PC-9 (cell line): ENCODE results near the gene CEP76. TPM values are rescaled to one million over a fixed set of nuclear protein-coding genes. Genes with fewer than 3 reads are reported as not detected.
"Not testable (repeated sequence)": the region's sequence is repeated elsewhere in the genome, so short reads cannot be mapped to it uniquely, and the experiment has no call there.

Experiments used
- BruUV-seq: library from RNA; stranded (reverse); fragments of 400-500 nt; replicated peaks from 2 replicates; lab custom pipeline; 2021; lab: Mats Ljungman, UMichigan
- CTCF ChIA-PET: fragments of 300-600 bp; sonication (Branson Sonifier 250); formaldehyde crosslinking; loops from one replicate; lab custom pipeline; 2022; ENCODE audit warnings: antibody characterized with exemption; lab: Charles Lee
- POLR2A ChIA-PET: fragments of 300-600 bp; sonication (Branson Sonifier 250); formaldehyde crosslinking; loops from one replicate; lab custom pipeline; 2022; ENCODE audit warnings: antibody characterized with exemption; ENCODE audit not compliant: unreplicated experiment; lab: Charles Lee
- DNase-seq, 2 experiments: peaks; one replicate each; pipeline versions ENCODE4 v3.0.0 to v3.0.0-alpha.2; 2015 to 2022; ENCODE audit warnings: mixed read lengths in 1 of 2
- H2AFZ ChIP-seq: fragments of 200-600 bp; sonication (generic); 2 replicates; pipeline ENCODE4 v1.8.1; 2017; ENCODE audit warnings: antibody characterized with exemption
- H3F3A ChIP-seq: fragments of 200-600 bp; sonication (generic); 2 replicates; pipeline ENCODE4 v1.8.1; 2017; ENCODE audit warnings: antibody characterized with exemption, mild to moderate bottlenecking, low read depth; ENCODE audit not compliant: insufficient read depth
- H3K27ac ChIP-seq: fragments of 200-600 bp; sonication (generic); 2 replicates; pipeline ENCODE4 v1.6.1; 2016; ENCODE audit warnings: mixed run types
- H3K27me3 ChIP-seq: fragments of 200-600 bp; sonication (generic); 2 replicates; pipeline ENCODE4 v1.6.1; 2016; ENCODE audit warnings: low read depth, mixed run types; ENCODE audit not compliant: insufficient read depth
- H3K36me3 ChIP-seq: fragments of 200-600 bp; sonication (generic); 2 replicates; pipeline ENCODE4 v1.6.1; 2016; ENCODE audit warnings: low read depth, mixed run types
- H3K4me1 ChIP-seq: fragments of 200-600 bp; sonication (generic); replicated peaks from 2 replicates; pipeline ENCODE4 v1.6.1; 2016; ENCODE audit warnings: mixed run types; ENCODE audit not compliant: insufficient read depth
- H3K4me2 ChIP-seq: fragments of 200-600 bp; sonication (generic); 2 replicates; pipeline ENCODE4 v1.6.1; 2017; ENCODE audit warnings: mixed run types
- H3K4me3 ChIP-seq: fragments of 200-600 bp; sonication (generic); 2 replicates; pipeline ENCODE4 v1.6.1; 2016; ENCODE audit warnings: mixed run types
- H3K79me2 ChIP-seq: fragments of 200-600 bp; sonication (generic); 2 replicates; pipeline ENCODE4 v1.6.1; 2017; ENCODE audit warnings: low read depth, mixed run types
- H3K9me2 ChIP-seq: fragments of 200-600 bp; sonication (generic); 2 replicates; pipeline ENCODE4 v1.8.1; 2017; ENCODE audit warnings: mild to moderate bottlenecking; ENCODE audit not compliant: insufficient read depth
- H3K9me3 ChIP-seq: fragments of 200-600 bp; sonication (generic); 2 replicates; pipeline ENCODE4 v1.8.1; 2016; ENCODE audit warnings: low read depth; ENCODE audit not compliant: insufficient read depth
- H4K20me1 ChIP-seq: fragments of 200-600 bp; sonication (generic); 2 replicates; pipeline ENCODE4 v1.8.1; 2017; ENCODE audit not compliant: insufficient read depth
- EZH2 ChIP-seq: fragments of 200-600 bp; sonication (generic); IDR thresholded peaks from 2 replicates; pipeline ENCODE4 v1.8.0; 2017; ENCODE audit warnings: antibody characterized with exemption, low read depth
- intact Hi-C: fragments of 100-400 bp; cut with micrococcal nuclease; formaldehyde crosslinking; loops from one replicate; pipeline ENCODE4 v1.10.0; 2022; ENCODE audit not compliant: unreplicated experiment
- total RNA-seq: library from RNA; stranded (reverse); gene quantifications from 2 replicates; pipeline ENCODE4 v1.2.3, GENCODE V29; 2021
- TF ChIP-seq, protein P1 (sequence below): fragments of 200-600 bp; sonication (generic); conservative IDR thresholded peaks from 2 replicates; pipeline ENCODE4 v1.6.1; 2017; ENCODE audit warnings: mixed run types, antibody characterized with exemption, mild to moderate bottlenecking, moderate library complexity

The CEP76 gene
- total RNA-seq, 1 experiment from 2014 or later, result 14.5 TPM

DNA sequence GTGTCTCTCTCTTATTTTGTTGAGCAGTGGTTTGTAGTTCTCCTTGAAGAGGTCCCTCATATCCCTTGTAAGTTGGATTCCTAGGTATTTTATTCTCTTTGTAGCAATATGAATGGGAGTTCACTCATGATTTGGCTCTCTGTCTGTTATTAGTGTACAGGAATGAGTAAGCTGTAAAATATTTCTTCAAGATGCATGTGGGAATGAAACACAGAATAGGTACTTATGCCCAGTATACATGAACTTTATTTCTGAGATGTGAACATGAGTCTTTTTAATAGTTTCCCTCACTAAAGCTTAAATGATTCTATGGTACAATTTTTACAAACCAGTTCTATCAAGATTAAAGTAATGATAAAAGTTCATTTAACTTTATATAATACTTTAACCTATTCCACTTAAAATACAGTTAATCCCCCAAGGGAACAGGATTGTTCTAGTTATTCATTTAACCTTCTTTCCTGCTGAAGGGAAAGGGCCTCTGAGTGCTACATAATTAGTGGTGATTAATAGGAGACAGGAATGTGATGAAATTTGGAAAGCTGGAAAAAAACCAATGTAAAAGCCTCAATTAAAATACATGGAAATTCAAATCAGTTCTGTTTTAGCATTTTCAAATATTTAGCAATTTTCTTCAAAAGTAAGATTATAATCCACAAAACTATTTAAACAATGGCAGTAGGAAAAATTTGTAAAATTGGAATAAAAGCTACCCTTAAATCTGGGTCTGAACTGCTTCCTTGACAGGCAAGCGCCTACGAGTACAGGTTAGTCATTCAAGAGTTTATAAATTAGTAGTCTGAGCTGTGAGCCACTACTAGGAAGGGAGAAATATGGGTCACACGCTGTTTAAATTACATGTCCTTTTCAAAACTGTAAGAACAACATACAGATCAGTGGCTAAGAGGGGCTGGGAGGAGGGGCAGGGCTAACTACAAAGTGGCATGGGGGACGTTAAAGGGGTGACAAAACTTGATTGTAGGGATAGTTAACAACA lies 73.5 kb downstream of the CEP76 start:
- Histone ChIP-seq H3K4me2 (no peak overlapping the region), H3F3A (no peaks in the 10 kb centered on the region), H3K9me3 (no peaks in the 10 kb centered on the region), H3K4me1 (no peaks in the 10 kb centered on the region), H3K27me3 (no peaks in the 10 kb centered on the region), H2AFZ (no peak overlapping the region), H3K79me2 (no peaks in the 10 kb centered on the region), H3K9me2 (no peaks in the 10 kb centered on the region), H3K27ac (no peak overlapping the region), H3K36me3 (no peaks in the 10 kb centered on the region), H4K20me1 (no peaks in the 10 kb centered on the region), H3K4me3 (no peak overlapping the region)
- intact Hi-C loops, result no loop called here
- no TSS peak for BruUV-seq
- TF ChIP-seq EZH2, result no peak
- TF ChIP-seq, protein P1, sequence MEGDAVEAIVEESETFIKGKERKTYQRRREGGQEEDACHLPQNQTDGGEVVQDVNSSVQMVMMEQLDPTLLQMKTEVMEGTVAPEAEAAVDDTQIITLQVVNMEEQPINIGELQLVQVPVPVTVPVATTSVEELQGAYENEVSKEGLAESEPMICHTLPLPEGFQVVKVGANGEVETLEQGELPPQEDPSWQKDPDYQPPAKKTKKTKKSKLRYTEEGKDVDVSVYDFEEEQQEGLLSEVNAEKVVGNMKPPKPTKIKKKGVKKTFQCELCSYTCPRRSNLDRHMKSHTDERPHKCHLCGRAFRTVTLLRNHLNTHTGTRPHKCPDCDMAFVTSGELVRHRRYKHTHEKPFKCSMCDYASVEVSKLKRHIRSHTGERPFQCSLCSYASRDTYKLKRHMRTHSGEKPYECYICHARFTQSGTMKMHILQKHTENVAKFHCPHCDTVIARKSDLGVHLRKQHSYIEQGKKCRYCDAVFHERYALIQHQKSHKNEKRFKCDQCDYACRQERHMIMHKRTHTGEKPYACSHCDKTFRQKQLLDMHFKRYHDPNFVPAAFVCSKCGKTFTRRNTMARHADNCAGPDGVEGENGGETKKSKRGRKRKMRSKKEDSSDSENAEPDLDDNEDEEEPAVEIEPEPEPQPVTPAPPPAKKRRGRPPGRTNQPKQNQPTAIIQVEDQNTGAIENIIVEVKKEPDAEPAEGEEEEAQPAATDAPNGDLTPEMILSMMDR, result no peak
- ChIA-PET POLR2A (no interaction called here), CTCF (no interaction called here)
- DNase-seq, result no peak

GRCh38 chr18:12627199-12627598 lies 75.3 kb downstream of the CEP76 start:
- CTCF ChIA-PET, result interaction anchor here (0.6 kb wide), 1 partner anchor 18 kb away, joined by 3 read pairs; no protein-coding TSS in a partner anchor
- H3K27ac ChIP-seq, intact Hi-C loops, H3K9me2 ChIP-seq, POLR2A ChIA-PET, BruUV-seq, H4K20me1 ChIP-seq, H3K4me1 ChIP-seq, H3K4me3 ChIP-seq, H2AFZ ChIP-seq, H3K36me3 ChIP-seq, H3F3A ChIP-seq, DNase-seq, H3K9me3 ChIP-seq, H3K79me2 ChIP-seq, H3K27me3 ChIP-seq, H3K4me2 ChIP-seq: not testable (repeated sequence)

DNA sequence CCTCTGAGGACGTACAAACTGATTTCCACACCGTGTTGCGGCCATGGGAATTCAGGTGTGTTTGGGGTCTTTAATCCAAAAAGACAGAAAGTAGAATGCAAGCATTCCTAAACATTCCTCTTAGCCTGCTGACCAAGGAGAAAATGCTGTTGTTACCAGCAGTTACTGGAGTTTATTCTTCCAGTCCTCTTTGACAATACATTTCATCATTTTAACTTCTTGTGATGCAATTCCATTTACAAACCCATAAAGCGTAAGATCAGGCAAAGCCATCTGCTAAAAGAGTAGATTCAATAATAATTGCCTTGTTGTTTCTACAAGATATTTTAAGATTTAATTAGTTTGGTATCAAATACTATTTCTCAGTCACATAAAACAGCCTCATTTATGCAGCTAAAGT lies 77.3 kb downstream of the CEP76 start:
- ChIA-PET CTCF (no interaction called here), POLR2A (no interaction called here)
- intact Hi-C loops, result no loop called here
- DNase-seq, result no peak
- no TSS peak for BruUV-seq
- Histone ChIP-seq H3K4me1 (no peaks in the 10 kb centered on the region), H3K4me2 (no peak overlapping the region), H3K79me2 (no peaks in the 10 kb centered on the region), H3K9me2 (no peaks in the 10 kb centered on the region), H4K20me1 (no peaks in the 10 kb centered on the region), H3K4me3 (no peak overlapping the region), H2AFZ (no peak overlapping the region), H3K9me3 (0 out of 2 replicates have a peak, but pooled peaks cover 3% of the 10 kb centered on the region), H3F3A (no peaks in the 10 kb centered on the region), H3K36me3 (no peaks in the 10 kb centered on the region), H3K27ac (no peak overlapping the region), H3K27me3 (no peaks in the 10 kb centered on the region)
- no peak for TF ChIP-seq EZH2
- TF ChIP-seq, protein P1, result no peak

Other genes with a start within 250 kb of the CEP76 start
- gene SPIRE1, start 44.6 kb downstream of the CEP76 start, total RNA-seq, result 26.1 and 36.4 TPM in 2 replicates
- 107 and 123 TPM in 2 replicates for gene PSMG2, start 319 bp upstream of the CEP76 start, total RNA-seq
- gene PTPN2, start 181.5 kb upstream of the CEP76 start, total RNA-seq, result 77.2 and 78.1 TPM in 2 replicates
- 98.3 and 101 TPM in 2 replicates for gene SEH1L, start 245.3 kb upstream of the CEP76 start, total RNA-seq